ENCODE results near the gene SCFD1.
"Not testable (repeated sequence)": the region's sequence is repeated elsewhere in the genome, so short reads cannot be mapped to it uniquely, and the experiment has no call there.

SCFD1 gene, protein sequence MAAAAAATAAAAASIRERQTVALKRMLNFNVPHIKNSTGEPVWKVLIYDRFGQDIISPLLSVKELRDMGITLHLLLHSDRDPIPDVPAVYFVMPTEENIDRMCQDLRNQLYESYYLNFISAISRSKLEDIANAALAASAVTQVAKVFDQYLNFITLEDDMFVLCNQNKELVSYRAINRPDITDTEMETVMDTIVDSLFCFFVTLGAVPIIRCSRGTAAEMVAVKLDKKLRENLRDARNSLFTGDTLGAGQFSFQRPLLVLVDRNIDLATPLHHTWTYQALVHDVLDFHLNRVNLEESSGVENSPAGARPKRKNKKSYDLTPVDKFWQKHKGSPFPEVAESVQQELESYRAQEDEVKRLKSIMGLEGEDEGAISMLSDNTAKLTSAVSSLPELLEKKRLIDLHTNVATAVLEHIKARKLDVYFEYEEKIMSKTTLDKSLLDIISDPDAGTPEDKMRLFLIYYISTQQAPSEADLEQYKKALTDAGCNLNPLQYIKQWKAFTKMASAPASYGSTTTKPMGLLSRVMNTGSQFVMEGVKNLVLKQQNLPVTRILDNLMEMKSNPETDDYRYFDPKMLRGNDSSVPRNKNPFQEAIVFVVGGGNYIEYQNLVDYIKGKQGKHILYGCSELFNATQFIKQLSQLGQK

DNA sequence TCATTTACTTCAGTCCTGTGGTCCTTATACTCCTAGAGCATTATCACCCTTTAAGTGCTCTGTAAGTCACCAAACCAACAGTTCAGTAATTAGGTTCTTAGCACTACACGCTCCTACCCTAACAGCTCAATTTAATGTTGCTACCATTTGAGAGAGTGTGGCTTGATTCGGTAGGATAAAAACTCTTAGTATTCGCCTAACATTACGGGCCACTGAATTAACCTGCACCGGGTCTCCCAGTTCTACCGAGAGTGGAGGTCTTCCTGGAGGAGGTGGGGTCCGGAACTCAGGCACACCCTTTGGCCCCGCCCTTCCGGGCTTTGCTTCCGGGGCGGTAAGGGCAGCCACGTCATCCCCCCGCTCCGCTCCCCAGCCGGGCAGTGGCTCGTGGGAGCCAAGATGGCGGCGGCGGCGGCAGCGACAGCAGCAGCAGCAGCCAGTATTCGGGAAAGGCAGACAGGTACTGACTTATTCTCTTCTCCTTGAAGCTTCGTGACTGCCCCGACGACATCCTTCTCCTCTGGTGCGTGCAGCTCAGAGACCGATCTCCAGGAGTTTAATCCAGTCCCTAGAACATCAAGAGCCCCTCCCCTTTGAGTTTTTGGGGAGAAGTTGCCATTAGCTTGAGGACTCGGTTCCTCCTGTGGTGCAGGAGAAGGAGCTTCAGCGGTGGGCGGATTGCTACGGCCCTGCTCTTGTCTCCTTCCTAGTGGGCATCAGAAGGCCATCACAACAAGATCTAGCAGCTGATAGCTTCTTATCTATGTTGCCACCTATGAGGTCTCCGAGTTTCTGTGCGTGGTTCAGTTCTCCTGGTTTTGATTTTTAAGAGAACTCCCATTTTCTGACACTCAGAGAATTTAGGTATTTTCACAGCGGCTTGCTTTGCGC lies at the start of gene SCFD1:
Gene SCFD1 (plus strand): TSS at position 380 of the 891 bp plus-strand sequence. CDS start 20 bp downstream, at position 400.
- CTCF ChIA-PET, result interaction anchor here (0.6 kb wide), 1 partner anchor 254 kb away, joined by 3 read pairs; no protein-coding TSS in a partner anchor
- no peak for TF ChIP-seq SUZ12 (IDR thresholded peaks at IDR 0.05)
- TF ChIP-seq ELF4 (IDR thresholded peaks at IDR 0.05), result peak; percentile 88
- TF ChIP-seq BHLHE40 (IDR thresholded peaks at IDR 0.05; ENCODE audit: borderline replicate concordance), result no peak
- peak; percentile 82 for TF ChIP-seq NFRKB (IDR thresholded peaks at IDR 0.05)
- DNase-seq (ENCODE audit: extremely low spot score), result peak; percentile 91
- POLR2A ChIA-PET, result interaction anchor here (0.7 to 1.5 kb wide), 9 partner anchors 10 to 68 kb away, joined by 3 to 7 read pairs (median 3); partner anchors contain the start of gene G2E3

DNA sequence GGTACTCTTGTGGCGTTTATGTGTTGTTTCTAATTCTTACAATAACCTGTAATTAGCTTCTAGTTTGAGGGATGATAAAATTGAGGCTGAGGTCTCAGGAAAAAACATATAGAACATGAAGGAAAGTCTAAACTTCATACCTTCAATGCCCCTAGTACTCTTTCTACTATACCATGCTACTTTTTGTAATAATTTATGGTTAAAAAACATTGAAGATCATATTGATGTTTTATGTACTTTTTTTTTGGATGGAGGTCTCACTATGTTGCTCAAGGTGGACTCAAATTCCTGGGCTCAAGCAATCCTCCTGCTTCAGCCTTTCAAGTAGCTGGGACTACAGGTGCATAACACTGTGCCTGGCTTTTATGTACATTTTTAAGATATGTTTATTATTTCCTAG lies 49.3 kb upstream of the SCFD1 start:
- DNase-seq (ENCODE audit: extremely low spot score), result no peak
- POLR2A ChIA-PET, result no interaction called here
- no peak for TF ChIP-seq FOXM1 (IDR thresholded peaks at IDR 0.05; ENCODE audit: borderline replicate concordance)
- TF ChIP-seq NFRKB (IDR thresholded peaks at IDR 0.05), result no peak
- TF ChIP-seq FOXA1 (IDR thresholded peaks at IDR 0.05), result no peak
- TF ChIP-seq SP1 (IDR thresholded peaks at IDR 0.05), result no peak
- no peak for TF ChIP-seq BHLHE40 (IDR thresholded peaks at IDR 0.05; ENCODE audit: borderline replicate concordance)
- TF ChIP-seq, protein P1, sequence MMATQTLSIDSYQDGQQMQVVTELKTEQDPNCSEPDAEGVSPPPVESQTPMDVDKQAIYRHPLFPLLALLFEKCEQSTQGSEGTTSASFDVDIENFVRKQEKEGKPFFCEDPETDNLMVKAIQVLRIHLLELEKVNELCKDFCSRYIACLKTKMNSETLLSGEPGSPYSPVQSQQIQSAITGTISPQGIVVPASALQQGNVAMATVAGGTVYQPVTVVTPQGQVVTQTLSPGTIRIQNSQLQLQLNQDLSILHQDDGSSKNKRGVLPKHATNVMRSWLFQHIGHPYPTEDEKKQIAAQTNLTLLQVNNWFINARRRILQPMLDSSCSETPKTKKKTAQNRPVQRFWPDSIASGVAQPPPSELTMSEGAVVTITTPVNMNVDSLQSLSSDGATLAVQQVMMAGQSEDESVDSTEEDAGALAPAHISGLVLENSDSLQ (IDR thresholded peaks at IDR 0.05), result no peak
- TF ChIP-seq CTBP1 (IDR thresholded peaks at IDR 0.05; ENCODE audit: borderline replicate concordance), result no peak
- TF ChIP-seq FOXK2 (IDR thresholded peaks at IDR 0.05), result no peak
- TF ChIP-seq TARDBP (IDR thresholded peaks at IDR 0.05), result no peak
- no peak for TF ChIP-seq LEF1 (IDR thresholded peaks at IDR 0.05; ENCODE audit: borderline replicate concordance)
- TF ChIP-seq ZNF384 (IDR thresholded peaks at IDR 0.05), result no peak
- no peak for TF ChIP-seq SUZ12 (IDR thresholded peaks at IDR 0.05)
- no peak for TF ChIP-seq ELF4 (IDR thresholded peaks at IDR 0.05)
- no peak for TF ChIP-seq L3MBTL2 (conservative IDR thresholded peaks at IDR 0.05)
- no peak for TF ChIP-seq HDGF (IDR thresholded peaks at IDR 0.05; ENCODE audit: borderline replicate concordance)
- TF ChIP-seq ARNT (IDR thresholded peaks at IDR 0.05), result no peak
- CTCF ChIA-PET, result no interaction called here

DNA sequence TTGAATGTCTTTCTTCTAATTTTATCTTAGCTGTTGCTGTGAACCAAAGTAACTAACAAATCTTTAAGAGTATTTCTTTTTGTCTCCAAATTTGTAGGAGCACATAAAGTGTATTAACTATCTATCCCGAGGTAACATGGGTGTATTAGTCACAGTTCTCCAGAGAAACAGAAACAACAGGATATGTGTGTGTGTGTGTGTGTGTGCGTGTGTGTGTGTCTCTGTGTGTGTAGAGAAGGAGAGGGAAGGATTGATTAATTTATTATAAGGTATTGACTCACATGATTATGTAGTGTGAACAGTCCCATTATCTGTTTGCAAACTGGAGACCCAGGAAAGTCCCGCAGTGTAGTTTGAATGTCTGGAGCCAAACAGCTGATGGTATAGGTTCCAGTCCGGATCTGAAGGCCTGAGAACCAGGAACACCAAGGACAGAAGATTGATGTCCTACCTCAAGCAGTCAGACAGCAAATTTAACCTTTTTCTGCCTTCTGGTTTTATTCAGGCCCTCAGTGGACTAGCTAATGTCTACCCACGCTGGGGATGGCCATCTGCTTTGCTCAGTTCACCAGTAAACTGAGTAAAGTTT lies 48.8 kb upstream of the SCFD1 start:
- DNase-seq (ENCODE audit: extremely low spot score), result no peak
- TF ChIP-seq SP1 (IDR thresholded peaks at IDR 0.05) (no peak), L3MBTL2 (conservative IDR thresholded peaks at IDR 0.05) (no peak), HDGF (IDR thresholded peaks at IDR 0.05; ENCODE audit: borderline replicate concordance) (no peak), ARNT (IDR thresholded peaks at IDR 0.05) (no peak), FOXK2 (IDR thresholded peaks at IDR 0.05) (no peak), BHLHE40 (IDR thresholded peaks at IDR 0.05; ENCODE audit: borderline replicate concordance) (no peak), TARDBP (IDR thresholded peaks at IDR 0.05) (no peak), FOXA1 (IDR thresholded peaks at IDR 0.05) (no peak), SUZ12 (IDR thresholded peaks at IDR 0.05) (no peak), FOXM1 (IDR thresholded peaks at IDR 0.05; ENCODE audit: borderline replicate concordance) (no peak), ZNF384 (IDR thresholded peaks at IDR 0.05) (no peak), ELF4 (IDR thresholded peaks at IDR 0.05) (no peak), LEF1 (IDR thresholded peaks at IDR 0.05; ENCODE audit: borderline replicate concordance) (no peak), NFRKB (IDR thresholded peaks at IDR 0.05) (no peak)
- TF ChIP-seq, protein P1 (IDR thresholded peaks at IDR 0.05), result no peak
- ChIA-PET POLR2A (no interaction called here), CTCF (no interaction called here)

DNA sequence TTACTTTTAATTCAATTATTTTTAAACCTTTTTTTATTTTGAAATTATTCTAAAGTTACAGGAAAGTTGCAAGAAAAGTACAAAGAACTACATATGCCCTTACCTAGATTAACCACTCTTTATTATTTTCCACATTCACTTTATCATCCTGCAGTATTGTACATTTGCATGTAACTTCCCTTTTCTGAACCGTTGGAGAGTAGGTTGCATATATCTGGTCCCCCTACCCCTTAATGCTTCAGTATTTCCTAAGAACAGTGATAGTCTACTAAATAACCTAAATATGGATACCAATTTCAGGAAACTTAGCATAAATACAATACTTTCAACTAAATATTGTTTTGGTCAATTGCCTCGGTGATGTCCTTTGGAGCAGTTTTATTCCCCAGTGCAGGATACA lies 48.2 kb upstream of the SCFD1 start:
- DNase-seq (ENCODE audit: extremely low spot score), result no peak
- POLR2A ChIA-PET, result no interaction called here
- TF ChIP-seq SP1 (IDR thresholded peaks at IDR 0.05) (no peak), CTBP1 (IDR thresholded peaks at IDR 0.05; ENCODE audit: borderline replicate concordance) (no peak), TARDBP (IDR thresholded peaks at IDR 0.05) (no peak), HDGF (IDR thresholded peaks at IDR 0.05; ENCODE audit: borderline replicate concordance) (no peak), BHLHE40 (IDR thresholded peaks at IDR 0.05; ENCODE audit: borderline replicate concordance) (no peak), FOXM1 (IDR thresholded peaks at IDR 0.05; ENCODE audit: borderline replicate concordance) (no peak), FOXA1 (IDR thresholded peaks at IDR 0.05) (no peak), LEF1 (IDR thresholded peaks at IDR 0.05; ENCODE audit: borderline replicate concordance) (no peak)
- TF ChIP-seq, protein P1 (IDR thresholded peaks at IDR 0.05), result no peak
- CTCF ChIA-PET, result no interaction called here

DNA sequence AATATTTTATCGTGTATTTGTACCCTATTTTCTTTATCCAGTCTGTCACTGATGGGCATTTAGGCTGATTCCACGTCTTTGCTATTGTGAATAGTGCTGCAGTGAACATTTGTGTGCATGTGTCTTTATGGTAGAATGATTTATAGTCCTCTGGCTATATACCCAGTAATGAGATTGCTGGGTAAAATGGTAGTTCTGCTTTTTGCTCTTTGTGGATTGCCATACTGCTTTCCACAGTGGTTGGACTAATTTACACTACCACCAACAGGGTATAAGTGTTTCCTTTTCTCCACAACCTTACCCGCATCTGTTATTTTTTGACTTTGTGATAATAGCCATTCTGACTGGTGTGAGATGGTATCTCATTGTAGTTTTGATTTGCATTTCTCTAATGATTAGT lies 47.3 kb upstream of the SCFD1 start:
- DNase-seq (ENCODE audit: extremely low spot score); CTCF ChIA-PET; POLR2A ChIA-PET: not testable (repeated sequence)

DNA sequence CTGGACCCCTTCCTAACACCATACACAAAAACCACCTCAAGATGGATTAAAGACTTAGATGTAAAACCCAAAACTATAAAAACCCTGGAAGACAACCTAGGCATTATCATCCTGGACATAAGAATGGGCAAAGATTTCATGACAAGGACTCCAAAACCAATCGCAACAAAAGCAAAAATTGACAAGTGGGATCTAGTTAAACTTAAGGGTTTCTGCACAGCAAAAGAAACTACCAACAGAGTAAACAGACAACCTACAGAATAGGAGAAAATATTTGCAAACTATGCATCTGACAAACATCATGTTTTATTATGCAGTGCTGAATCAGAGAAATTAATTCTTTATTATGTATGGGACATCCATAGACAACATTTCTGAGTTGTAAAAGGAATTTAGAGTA lies 45.8 kb upstream of the SCFD1 start:
- DNase-seq (ENCODE audit: extremely low spot score); CTCF ChIA-PET; POLR2A ChIA-PET: not testable (repeated sequence)
